Measurements from ENCODE around the gene KIF3B.
"Not testable (repeated sequence)": the region's sequence is repeated elsewhere in the genome, so short reads cannot be mapped to it uniquely, and the experiment has no call there.

The KIF3B gene

DNA sequence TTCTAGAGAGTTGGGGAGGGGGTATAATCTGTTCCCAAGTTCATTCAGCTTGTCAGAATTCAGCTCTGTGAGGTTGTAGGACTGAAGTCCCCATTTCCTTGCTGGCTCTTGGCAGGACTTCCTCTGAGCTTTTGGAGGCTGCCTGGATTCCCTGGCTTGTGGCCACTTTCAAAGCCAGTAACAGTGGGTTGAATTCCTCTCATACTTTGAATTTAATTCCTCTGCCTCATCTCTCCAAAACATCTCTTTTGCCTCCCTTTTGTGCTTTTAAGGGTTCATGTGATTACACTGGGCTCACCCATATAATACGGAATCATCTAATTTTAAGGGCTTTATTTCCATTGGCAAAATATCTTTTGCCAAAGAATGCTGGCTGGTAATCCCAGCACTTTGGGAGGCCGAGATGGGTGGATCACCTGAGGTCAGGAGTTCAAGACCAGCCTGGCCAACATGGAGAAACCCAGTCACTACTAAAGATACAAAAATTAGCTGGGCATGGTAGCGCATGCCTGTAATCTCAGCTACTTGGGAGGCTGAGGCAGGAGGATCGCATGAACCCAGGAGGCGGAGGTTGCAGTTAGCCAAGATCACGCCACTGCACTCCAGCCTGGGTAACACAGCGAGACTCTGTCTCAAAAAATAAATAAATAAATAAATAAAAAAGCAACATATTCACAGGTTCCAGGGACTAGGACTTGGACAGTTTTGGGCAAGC, 78.6 kb downstream of the KIF3B start:
- DNase-seq = not testable (repeated sequence)

DNA sequence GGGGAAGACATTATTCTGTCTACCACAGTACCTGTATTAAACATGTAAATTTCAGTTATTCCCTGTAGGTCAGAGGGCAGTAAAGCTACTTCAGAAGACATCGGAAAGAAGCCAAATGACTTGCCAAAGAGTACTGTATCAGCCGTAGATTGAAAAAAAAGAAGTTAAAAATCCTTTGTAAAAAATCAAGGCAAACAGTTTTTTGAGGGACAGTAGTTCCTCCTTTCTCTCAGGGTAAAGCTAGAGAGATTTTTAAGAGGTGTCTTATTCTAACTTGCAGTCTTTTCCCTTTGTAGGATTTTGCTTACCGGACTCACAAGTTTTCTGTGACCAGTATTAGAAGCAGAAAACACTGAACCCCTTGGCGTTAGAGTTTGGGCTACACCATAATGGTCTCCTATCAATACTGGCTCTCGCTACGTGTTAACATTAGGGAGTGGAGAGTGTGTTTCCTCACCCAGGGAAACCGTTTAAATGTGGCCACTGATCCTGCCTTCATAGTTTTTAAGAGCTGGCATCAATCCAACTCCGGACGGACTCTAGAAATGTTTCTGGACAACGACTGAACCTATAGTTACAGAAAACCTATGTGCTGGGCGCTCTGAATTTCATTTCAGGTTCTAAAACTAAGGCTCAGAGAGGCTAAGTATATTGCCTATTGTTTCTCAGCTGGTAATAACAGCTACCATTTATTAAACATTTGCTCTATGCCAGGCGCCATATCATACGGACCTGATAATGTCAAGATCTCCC, 79.3 kb downstream of the KIF3B start:
- no peak for DNase-seq

DNA sequence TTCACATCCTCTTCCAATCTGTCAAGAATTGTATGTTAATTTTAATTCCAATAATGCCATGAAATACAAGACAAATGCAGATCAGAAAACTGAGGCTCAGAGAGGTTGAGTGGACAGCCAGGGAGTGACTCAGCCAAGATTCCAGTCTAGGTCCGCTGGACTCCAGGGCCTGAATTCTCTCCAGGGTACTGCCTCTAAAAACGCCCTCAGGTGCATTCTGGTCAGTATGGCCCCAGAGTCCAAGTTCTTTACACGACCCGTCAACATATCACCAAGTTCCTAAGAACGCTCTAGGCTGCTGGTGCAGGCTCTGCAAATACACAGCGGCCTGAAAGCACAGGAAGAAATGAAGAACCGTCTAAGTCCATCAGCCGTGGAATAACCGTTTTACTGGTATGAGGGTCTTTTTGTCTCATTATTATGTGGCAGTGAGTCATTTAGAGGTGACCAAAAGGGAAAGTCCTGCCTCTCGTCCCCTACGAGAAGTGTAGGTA, 80.0 kb downstream of the KIF3B start:
- DNase-seq = peak in 6 of 51 donors; percentile 13 to 75 (median 33)

DNA sequence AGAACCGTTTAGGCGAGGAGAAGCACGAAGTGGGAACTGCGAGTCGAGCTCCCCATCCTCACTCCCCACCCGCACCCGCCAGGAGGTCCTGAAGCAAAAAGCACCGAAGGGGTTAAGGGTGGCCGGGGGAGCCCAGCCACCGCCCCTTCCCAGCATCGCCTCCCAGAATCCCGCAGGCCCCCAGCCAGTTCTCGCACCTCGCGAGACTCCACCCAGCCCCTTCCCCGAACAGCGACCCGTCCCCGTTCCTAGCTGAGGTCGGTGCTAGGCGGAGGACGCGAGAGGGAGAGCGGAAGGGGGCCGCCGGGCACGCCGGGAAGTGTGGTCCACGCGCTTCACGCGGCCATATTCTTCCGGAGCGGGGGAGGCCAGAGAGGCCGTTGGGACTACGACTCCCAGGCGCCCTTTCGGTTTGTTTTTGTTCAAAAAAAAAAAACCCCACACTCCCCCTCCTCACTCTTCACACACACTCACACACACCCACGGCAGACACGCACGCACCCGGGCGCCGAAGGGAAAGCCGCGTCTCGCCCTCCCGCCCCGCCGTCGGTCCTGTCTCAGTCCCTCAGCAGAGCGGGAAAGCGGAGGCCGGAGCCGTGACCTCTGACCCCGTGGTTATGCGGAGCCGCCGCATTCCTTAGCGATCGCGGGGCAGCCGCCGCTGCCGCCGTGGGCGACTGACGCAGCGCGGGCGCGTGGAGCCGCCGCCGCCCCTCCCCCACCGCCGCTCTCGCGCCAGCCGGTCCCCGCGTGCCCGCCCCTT, 80.6 kb downstream of the KIF3B start, which contains the start of gene ASXL1:
TSS of gene ASXL1 (plus strand) at position 463 of the 763 bp plus-strand sequence. CDS start 445 bp downstream, outside the sequence.
- DNase-seq = peak; percentile 80 to 98 (median 96)

DNA sequence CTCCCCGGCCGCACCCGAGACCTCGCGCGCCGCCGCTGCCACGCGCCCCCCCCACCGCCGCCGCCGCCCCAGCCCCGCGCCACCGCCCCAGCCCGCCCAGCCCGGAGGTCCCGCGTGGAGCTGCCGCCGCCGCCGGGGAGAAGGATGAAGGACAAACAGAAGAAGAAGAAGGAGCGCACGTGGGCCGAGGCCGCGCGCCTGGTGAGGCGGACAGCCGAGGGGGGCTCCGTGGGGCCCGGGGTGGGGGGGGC, 81.1 kb downstream of the KIF3B start:
- DNase-seq = peak in 3 of 51 donors; percentile 30 to 81 (median 73)

DNA sequence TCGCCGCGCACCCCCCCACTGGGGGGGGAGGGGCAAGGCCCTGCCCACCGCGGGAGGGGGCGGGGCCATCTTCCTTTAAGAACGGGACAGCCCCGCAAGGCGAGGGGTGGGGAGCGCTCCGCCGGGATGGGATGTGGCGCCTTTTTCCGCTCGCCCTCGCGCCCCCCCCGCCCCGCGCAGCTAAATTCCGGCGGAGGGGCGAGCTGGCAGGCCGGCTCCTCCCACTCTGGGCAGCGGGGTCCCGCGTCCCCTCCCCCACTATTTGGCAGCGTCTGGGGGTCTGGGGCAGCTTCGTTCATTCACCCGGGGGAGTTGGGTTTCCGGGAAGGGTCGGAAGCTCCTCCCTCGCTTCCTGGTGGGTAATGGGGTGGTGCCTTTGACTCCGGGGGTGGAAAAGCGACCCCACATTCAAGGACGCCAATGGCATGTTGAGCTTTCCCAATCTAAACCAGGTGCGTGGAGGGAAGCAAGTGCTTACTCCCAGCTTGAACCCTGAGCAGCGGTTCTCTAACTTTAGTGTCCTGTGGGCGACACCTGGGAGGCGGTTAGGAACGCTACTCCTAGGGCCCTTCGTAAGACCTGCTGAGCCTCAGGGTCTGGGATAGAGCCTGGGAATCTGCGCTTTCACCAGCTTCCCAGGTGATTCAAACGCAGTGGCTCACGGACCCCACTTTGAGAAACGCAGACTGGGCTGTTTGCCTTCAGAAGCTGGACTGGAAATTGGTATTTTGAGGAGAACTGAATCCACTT, 81.6 kb downstream of the KIF3B start:
- DNase-seq = peak in 42 of 51 donors; percentile 16 to 79 (median 52)

DNA sequence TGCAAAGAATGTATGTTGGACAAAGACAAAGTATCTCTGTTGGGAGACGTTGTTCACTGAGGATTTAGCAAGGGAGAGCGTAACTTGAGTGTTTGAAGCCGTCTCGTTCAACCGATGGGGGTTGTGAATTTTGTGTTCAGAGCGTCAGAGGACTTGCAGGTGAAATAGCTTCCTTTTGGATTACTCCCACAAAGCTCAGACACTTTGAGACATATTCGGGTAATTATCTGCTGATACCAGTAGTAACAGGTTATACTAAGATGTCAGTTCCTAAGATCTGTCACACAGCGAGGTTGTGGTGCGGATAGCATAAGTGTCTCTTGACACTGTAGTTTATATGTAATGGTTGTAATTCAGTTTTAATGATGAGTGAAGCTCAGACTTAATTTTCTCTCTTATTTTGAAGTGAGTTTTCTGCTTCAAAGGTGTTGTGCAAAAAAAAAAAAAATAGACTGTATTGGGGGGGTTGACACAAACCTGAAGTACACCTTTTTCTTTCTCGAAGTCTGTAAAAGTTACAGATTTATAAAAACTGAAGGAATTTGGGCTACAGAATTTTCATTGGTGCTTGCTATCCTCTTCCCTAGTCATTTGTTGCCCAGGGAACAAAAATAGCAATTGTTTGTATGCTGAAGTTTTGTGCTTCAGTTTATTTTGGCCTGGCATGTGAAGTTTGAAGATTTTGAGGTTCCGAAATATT, 82.3 kb downstream of the KIF3B start:
- DNase-seq = peak in 1 of 51 donors; percentile 40

DNA sequence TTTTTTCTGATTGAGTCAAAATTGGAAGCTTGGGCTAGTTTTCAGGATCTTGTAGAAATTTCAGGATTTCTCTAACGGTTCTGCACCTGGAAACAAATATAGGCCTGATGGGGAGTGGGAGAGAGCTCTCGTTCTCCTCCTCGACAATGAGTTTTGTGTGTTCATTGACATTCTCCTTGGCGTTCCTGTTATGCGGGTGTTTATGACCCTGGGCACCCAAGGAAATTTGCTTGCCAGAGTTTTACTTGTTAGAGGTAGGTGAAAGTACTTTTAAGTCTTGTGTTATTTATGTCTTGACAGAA, 82.8 kb downstream of the KIF3B start:
- DNase-seq = no peak

DNA sequence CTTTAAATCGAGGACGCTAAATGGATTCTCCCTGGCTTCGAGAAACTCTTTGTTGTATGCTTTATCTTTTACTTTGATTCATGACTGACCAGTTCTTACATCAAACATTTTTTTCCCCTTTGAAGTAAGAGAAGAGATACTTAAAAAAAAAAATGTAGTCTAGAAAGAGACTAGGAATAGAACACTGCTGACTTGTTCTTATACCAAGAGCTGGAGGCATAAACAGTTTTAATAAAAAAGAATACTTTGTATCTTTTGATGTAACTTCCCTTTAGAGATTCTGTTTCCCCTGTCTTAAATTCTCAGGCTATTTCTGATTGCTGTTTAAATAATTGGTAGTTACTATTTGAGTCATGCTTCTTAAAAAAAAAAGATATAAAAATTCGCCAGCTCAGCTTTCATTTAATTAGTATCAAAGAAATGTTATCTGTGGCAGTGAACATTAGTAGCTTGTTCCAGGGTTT, 85.5 kb downstream of the KIF3B start:
- no peak for DNase-seq

DNA sequence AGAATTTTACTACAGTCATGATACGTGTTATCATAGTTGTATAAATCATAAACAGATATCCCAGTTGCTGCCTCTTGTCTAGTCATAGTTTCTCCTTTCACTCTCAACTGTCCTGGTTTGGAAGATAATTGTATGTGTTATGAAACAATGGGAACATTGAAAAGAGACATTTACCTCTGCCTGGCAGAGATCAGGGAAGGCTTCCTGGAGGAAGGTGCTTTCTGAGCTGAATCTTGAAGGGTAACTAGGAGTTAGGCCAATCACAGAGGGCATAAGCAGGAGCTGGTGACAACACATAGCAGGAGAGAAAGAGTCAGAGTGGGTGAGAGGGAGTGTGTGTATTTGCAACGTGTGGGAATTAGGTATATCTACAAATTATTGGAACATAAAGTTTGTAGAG, 86.0 kb downstream of the KIF3B start:
- DNase-seq = no peak

DNA sequence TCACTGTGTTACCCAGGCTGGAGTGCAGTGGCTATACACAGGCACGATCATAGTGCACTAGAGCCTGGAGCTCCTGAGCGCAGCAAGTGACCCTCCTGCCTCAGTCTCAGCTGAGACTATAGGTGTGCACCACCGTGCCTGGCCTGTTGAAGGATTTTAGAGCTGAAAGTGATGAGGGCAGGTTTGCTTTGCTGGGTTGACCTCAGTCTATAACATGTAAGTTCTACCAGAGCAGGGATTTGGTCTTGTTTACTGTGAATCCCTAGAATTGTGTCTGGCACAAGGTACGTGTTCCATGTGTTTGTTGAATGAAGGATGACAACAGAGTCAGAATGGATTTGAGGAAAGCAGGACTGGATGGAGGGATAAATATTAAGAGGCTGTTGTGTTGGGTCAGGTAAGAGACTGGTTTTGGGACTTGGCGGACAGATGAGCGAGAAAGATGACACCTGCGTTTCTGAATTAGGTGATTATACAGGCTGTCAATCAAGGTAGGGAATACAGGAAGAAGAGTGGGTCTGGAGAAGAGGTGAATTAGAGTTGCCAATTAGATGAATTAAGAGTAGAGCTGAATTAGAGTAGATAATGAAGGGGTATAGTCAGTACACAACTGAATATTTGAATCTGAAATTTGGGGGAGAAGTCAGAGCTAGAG, 87.2 kb downstream of the KIF3B start:
- no peak for DNase-seq

DNA sequence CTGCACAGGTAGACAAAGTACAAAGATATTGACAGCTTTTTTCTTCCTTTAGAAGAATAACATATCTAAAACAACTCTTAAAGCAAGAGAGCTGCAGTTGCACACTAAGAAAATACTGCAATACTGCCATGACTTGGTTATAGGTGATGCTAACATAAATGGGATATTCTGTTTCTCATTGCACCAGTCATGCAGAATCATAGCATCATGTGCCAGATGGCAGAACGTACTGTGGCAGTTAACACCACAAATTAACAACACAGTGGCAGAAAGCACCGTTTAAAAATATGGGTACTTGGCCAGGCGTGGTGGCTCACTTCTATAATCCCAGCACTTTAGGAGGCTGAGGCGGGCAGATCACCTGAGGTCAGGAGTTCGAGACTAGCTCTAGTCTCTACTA, 88.1 kb downstream of the KIF3B start:
- DNase-seq = peak in 1 of 51 donors; percentile 12

DNA sequence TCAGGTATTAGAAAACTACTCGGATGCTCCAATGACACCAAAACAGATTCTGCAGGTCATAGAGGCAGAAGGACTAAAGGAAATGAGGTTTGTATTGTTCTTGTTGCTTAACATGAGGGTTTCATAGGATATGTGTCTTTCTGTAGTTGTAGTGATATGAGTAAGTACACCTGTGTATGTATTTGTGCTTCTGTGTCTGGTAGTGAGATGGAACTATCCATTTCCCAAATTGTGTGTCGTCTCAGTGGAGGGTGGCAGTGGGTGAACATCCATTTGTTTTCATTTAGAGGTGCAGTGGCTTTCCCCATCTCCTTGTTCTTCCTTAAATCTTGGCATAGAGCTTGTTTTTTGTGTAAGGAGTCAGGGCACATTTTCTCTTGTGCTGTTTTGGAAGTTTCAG, 88.9 kb downstream of the KIF3B start:
- no peak for DNase-seq

DNA sequence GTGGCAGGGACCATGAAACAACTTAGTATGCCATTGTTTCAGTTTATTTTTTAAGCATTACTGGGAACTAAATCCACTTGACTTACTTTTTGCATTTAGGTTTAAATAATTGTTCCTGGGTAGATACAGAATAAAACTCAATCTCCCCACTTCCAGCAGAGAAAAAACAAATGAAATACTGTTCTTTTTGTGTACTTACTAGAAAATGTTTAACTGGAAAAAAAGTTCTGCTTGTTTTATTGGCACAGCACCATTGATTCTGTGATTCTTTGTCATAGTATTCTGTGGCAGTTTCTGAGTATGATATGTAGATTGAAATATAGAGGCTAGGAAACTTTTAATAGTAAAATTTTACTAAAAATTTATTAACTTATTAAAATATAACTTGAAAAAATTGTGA, 90.9 kb downstream of the KIF3B start:
- no peak for DNase-seq

DNA sequence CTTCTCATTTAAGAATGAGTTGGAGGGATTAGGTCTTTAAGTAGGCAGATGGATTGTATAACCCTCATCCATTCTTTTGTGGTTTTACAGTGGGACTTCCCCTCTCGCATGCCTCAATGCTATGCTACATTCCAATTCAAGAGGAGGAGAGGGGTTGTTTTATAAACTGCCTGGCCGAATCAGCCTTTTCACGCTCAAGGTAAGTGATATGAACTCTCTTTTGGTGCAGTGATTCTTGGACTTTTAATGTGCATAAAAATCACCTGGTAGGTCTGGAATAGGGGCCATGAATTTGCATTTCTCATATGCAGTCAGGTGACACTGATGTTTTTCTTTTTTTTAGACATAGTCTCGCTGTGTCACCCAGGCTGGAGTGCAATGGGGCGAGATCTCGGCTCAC, 91.5 kb downstream of the KIF3B start:
- no peak for DNase-seq

DNA sequence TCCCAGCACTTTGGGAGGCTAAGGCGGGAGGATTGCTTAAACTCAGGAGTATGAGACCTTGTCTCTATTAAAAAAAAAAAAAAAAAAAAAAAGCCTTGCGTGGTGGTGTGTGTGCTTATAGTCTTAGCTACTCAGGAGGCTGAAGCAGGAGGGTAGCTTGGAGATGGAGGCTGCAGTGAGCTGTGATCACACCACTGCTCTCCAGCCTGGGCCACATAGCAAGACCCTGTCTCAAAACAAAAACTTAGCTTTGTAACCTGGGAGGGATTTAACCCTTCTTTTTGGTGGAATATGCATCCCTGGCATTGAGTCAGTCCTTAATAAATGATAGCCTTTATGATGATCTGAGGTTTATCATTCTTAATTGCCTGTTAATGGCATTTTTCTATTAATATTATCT, 93.4 kb downstream of the KIF3B start:
- DNase-seq = no peak

DNA sequence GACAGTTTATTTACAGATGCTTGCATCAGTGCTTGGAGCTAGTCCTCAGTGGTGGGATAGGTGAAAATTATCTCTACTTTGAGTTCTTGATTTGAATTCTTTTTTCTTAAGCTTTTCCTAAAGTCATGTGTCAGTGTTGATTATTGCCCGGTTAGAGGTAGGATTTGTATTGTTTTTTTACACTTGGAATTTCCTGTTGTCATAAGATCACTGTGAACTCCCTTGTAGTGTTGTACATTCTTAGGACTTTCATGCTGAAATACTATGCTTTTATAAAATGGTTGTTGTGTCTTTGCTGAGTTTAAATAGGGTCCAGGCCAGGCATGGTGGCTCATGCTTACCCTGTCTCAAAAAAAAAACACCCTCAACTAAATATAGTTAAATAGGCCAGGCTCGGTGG, 101.0 kb downstream of the KIF3B start:
- DNase-seq = no peak

DNA sequence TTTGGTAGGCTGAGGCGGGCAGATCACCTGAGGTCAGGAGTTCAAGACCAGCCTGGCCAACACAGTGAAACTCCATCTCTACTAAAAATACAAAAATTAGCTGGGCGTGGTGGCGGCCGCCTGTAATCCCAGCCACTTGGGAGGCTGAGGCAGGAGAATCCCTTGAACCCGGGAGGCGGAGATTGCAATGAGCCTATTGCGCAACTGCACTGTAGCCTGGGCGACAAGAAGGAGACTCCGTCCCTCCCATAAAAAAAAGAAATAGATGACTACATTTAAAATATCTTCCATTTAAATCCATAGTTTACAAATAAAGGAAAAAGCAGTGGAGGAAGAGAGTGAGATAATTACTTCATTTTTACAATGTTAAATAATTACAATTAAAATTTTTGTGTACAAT, 102.6 kb downstream of the KIF3B start:
- not testable (repeated sequence) for DNase-seq

DNA sequence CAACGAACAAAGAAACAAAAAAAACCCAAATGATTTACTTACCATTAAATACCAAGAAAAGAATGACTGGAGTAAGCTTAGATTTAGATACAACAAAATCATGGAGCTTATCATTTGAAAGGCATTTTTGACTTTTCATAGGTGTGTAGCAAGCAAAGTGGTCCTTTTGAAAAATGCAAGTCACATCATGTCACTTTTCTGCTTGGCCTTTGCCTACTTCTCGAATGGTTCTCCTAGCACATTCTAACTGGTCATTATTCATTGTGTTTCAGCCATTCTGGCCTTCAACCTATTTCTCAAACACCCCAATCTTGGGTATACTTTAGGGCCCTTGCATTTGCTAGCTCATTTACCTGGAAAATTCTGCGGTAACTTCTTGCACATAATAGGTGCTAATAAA, 103.3 kb downstream of the KIF3B start:
- no peak for DNase-seq
